Measurements from ENCODE around the gene CAVIN1.

DNA sequence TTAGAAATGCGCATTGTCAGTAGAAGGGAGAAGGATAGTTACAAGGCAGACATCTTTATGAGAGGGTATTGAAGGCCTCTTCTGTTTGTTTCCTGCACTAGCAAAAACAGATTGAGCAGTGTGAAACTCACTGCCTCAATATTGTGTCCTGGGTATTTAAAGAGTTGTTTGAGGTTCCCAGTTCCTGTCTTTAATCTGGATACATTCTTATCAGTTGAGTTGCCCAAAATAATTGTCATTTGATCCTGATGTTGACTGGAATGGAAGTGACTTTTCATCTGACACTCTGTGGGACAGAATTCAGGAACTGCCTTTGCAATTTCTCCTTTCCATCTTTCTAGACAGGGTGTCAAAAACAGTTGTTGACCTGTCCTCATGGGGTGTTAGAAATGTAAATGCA is 37.3 kb upstream of the CAVIN1 start:
- TF ChIP-seq, protein P1, sequence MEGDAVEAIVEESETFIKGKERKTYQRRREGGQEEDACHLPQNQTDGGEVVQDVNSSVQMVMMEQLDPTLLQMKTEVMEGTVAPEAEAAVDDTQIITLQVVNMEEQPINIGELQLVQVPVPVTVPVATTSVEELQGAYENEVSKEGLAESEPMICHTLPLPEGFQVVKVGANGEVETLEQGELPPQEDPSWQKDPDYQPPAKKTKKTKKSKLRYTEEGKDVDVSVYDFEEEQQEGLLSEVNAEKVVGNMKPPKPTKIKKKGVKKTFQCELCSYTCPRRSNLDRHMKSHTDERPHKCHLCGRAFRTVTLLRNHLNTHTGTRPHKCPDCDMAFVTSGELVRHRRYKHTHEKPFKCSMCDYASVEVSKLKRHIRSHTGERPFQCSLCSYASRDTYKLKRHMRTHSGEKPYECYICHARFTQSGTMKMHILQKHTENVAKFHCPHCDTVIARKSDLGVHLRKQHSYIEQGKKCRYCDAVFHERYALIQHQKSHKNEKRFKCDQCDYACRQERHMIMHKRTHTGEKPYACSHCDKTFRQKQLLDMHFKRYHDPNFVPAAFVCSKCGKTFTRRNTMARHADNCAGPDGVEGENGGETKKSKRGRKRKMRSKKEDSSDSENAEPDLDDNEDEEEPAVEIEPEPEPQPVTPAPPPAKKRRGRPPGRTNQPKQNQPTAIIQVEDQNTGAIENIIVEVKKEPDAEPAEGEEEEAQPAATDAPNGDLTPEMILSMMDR (IDR thresholded peaks at IDR 0.05), result no peak
- TF ChIP-seq POLR2A (IDR thresholded peaks at IDR 0.05), result no peak

Measured in sigmoid colon (tissue), 3 donors.